Mesendoderm (in vitro differentiated cells): ENCODE data around the gene SPTBN1.
A peak's percentile ranks its signal among the peaks of the same experiment; 100 is the strongest.

Source experiments
- DNase-seq: peaks from one replicate; pipeline ENCODE4 v3.0.0; 2013
- H2AK5ac ChIP-seq: 2 replicates; pipeline ENCODE4 v1.6.1; 2013; ENCODE audit warnings: low read length, inconsistent platforms
- H2BK120ac ChIP-seq: 2 replicates; pipeline ENCODE4 v1.6.1; 2013; ENCODE audit warnings: low read depth, mild to moderate bottlenecking, low read length, moderate library complexity, mixed read lengths
- H2BK15ac ChIP-seq: replicated peaks from 2 replicates; pipeline ENCODE4 v1.6.1; 2013; ENCODE audit warnings: low read depth, mild to moderate bottlenecking, moderate library complexity
- H2BK5ac ChIP-seq: 2 replicates; pipeline ENCODE4 v1.6.1; 2013; ENCODE audit warnings: low read length, inconsistent platforms
- H3K18ac ChIP-seq: 2 replicates; pipeline ENCODE4 v1.6.1; 2013; ENCODE audit warnings: mild to moderate bottlenecking, low read length, mixed read lengths
- H3K23ac ChIP-seq: one replicate; pipeline ENCODE4 v1.6.1; 2013; ENCODE audit warnings: low read length
- H3K27ac ChIP-seq: 2 replicates; pipeline ENCODE4 v1.5.1; 2013; ENCODE audit warnings: low read depth, mild to moderate bottlenecking, inconsistent platforms, low read length, moderate library complexity
- H3K27me3 ChIP-seq: 2 replicates; pipeline ENCODE4 v1.6.1; 2013; ENCODE audit warnings: low read length, control low read depth, mild to moderate bottlenecking, inconsistent platforms; ENCODE audit not compliant: insufficient read depth, poor library complexity
- H3K36me3 ChIP-seq: 2 replicates; pipeline ENCODE4 v1.6.1; 2013; ENCODE audit warnings: low read length, inconsistent platforms; ENCODE audit not compliant: control insufficient read depth, insufficient read depth
- H3K4ac ChIP-seq: one replicate; pipeline ENCODE4 v1.6.1; 2013; ENCODE audit warnings: low read depth, mild to moderate bottlenecking, low read length, moderate library complexity
- H3K4me1 ChIP-seq: 2 replicates; pipeline ENCODE4 v1.6.1; 2013; ENCODE audit warnings: low read depth, low read length, inconsistent platforms; ENCODE audit not compliant: control insufficient read depth
- H3K4me2 ChIP-seq: 2 replicates; pipeline ENCODE4 v1.6.1; 2013; ENCODE audit warnings: low read length
- H3K4me3 ChIP-seq: 2 replicates; pipeline ENCODE4 v1.5.1; 2013; ENCODE audit warnings: mild to moderate bottlenecking, low read length
- H3K56ac ChIP-seq: one replicate; pipeline ENCODE4 v1.6.1; 2013; ENCODE audit warnings: low read length
- H3K79me1 ChIP-seq: 2 replicates; pipeline ENCODE4 v1.6.1; 2013; ENCODE audit warnings: low read length, inconsistent platforms
- H3K79me2 ChIP-seq: 2 replicates; pipeline ENCODE4 v1.6.1; 2013; ENCODE audit warnings: mild to moderate bottlenecking, low read length; ENCODE audit not compliant: control insufficient read depth, insufficient read depth
- H3K9ac ChIP-seq: 2 replicates; pipeline ENCODE4 v1.6.1; 2013; ENCODE audit warnings: low read length, inconsistent platforms
- H4K5ac ChIP-seq: one replicate; pipeline ENCODE4 v1.6.1; 2013; ENCODE audit warnings: low read length
- H4K8ac ChIP-seq: one replicate; pipeline ENCODE4 v1.6.1; 2013; ENCODE audit warnings: low read depth, mild to moderate bottlenecking, control low read depth, low read length, moderate library complexity
- WGBS: extraction: QIAGEN DNeasy Blood & Tissue Kit; methylation state at CpG from one replicate; pipeline ENCODE4 v1.1.7; 2013; ENCODE audit warnings: low lambda C conversion rate, missing lambda C conversion rate; ENCODE audit not compliant: insufficient coverage; ENCODE audit errors: extremely low coverage; 5-methylcytosine and 5-hydroxymethylcytosine counted together

Gene SPTBN1

DNA sequence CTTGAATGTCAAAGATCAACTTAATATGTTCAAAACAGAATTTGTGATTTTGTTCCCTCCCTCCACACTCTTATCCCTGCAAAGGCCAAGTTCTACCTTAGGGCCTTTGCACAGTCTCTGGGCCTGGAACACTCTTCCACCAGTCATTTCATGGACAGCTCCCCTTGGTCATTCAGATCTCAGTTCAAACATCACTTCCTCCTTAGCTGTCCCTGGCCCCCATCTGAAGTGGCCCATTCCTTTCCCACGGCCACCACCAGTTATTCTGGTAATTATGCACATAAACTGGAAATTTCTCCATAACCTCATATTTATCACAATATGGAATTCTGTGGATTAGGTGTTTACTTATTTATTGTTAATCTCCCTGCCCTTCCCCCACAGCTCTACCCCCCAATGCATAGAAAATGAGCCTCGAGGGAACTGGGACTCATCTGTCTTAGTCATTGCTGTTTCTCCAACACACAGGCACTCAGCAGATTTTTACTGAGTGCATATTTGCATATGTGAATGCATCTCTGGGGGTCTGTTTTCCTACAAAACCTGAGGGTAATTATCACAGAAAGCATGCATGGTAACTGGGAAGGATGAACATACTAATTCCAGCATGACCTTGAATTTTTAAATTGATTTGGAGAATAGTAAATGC, 35.5 kb upstream of the SPTBN1 start:
- no peak overlapping the region for H3K4ac ChIP-seq
- no peak overlapping the region for H3K4me2 ChIP-seq
- DNase-seq = peak; percentile 11
- H3K23ac ChIP-seq = no peak overlapping the region
- no peak overlapping the region for H2AK5ac ChIP-seq
- H3K79me2 ChIP-seq = no peaks in the 10 kb centered on the region
- no CpG with 5 or more reads among the region's 2 CpGs for WGBS
- no peak overlapping the region for H3K18ac ChIP-seq
- H3K27ac ChIP-seq = no peak overlapping the region
- no peak overlapping the region for H3K9ac ChIP-seq
- H2BK120ac ChIP-seq = no peak overlapping the region
- H3K4me3 ChIP-seq = no peak overlapping the region
- no peaks in the 10 kb centered on the region for H3K4me1 ChIP-seq
- no peak overlapping the region for H4K5ac ChIP-seq
- H3K56ac ChIP-seq = no peak overlapping the region
- no peaks in the 10 kb centered on the region for H3K79me1 ChIP-seq
- no peak overlapping the region for H2BK15ac ChIP-seq
- H2BK5ac ChIP-seq = no peak overlapping the region
- H3K36me3 ChIP-seq = no peaks in the 10 kb centered on the region
- H3K27me3 ChIP-seq = no peaks in the 10 kb centered on the region
- no peak overlapping the region for H4K8ac ChIP-seq

DNA sequence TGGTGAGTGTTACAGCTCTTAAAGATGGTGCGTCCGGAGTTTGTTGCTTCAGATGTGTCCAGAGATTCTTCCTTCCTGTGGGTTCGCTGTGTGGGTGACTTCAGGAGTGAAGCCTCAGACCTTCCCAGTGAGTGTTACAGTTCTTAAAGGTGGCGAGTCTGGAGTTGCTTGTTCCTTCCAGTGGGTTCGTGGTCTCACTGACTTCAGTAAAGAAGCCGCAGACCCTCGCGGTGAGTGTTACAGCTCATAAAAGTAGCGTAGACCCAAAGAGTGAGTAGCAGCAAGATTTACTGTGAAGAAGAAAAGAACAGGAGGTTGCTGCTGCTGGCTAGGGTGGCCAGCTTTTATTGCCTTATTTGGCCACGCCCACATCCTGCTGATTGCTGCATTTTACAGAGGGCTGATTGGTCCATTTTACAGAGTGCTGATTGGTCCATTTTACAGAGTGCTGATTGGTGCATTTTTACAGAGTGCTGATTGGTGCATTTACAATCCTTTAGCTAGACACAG, 34.0 kb upstream of the SPTBN1 start:
- no peaks in the 10 kb centered on the region for H3K79me1 ChIP-seq
- H3K56ac ChIP-seq = no peak overlapping the region
- no peak overlapping the region for H2BK5ac ChIP-seq
- H3K4me1 ChIP-seq = no peaks in the 10 kb centered on the region
- H4K5ac ChIP-seq = no peak overlapping the region
- no peak overlapping the region for H3K18ac ChIP-seq
- no peak overlapping the region for H3K4me3 ChIP-seq
- H3K27me3 ChIP-seq = no peaks in the 10 kb centered on the region
- no peak overlapping the region for H3K4ac ChIP-seq
- no peak overlapping the region for H3K27ac ChIP-seq
- no peak overlapping the region for H3K9ac ChIP-seq
- no peak overlapping the region for H2AK5ac ChIP-seq
- H3K36me3 ChIP-seq = no peaks in the 10 kb centered on the region
- H2BK120ac ChIP-seq = no peak overlapping the region
- no peaks in the 10 kb centered on the region for H3K79me2 ChIP-seq
- H3K4me2 ChIP-seq = no peak overlapping the region
- DNase-seq = no peak
- no peak overlapping the region for H2BK15ac ChIP-seq
- no peak overlapping the region for H4K8ac ChIP-seq
- WGBS = no CpG with 5 or more reads among the region's 10 CpGs
- H3K23ac ChIP-seq = no peak overlapping the region

DNA sequence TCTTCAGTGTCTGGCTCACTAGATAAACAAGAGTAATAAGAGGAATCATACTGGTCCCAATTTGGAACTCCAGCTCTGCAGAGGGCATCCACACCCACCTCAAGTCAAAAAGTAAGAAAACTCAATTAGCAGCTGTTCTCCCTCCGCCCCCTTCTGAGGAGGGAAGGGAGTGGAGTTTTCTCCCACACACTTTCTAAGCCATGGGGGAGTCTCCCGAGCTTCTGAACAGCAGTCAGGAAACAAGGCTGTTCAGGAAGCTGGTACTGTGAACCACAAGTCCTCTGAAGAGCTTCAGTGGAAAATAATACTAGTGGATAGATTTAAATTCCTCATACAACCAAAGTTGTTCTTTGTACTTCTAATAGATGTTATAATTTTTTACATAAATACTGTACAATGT, 32.9 kb upstream of the SPTBN1 start:
- no peak overlapping the region for H4K5ac ChIP-seq
- DNase-seq = no peak
- H3K4ac ChIP-seq = no peak overlapping the region
- H3K79me2 ChIP-seq = no peaks in the 10 kb centered on the region
- no peak overlapping the region for H3K23ac ChIP-seq
- H3K79me1 ChIP-seq = no peaks in the 10 kb centered on the region
- no CpG with 5 or more reads among the region's 2 CpGs for WGBS
- no peak overlapping the region for H3K27ac ChIP-seq
- no peaks in the 10 kb centered on the region for H3K36me3 ChIP-seq
- H3K27me3 ChIP-seq = no peaks in the 10 kb centered on the region
- no peak overlapping the region for H2BK120ac ChIP-seq
- H4K8ac ChIP-seq = no peak overlapping the region
- H3K4me2 ChIP-seq = no peak overlapping the region
- no peak overlapping the region for H3K18ac ChIP-seq
- no peak overlapping the region for H2BK5ac ChIP-seq
- no peak overlapping the region for H3K4me3 ChIP-seq
- H2AK5ac ChIP-seq = no peak overlapping the region
- H3K9ac ChIP-seq = no peak overlapping the region
- H2BK15ac ChIP-seq = no peak overlapping the region
- no peaks in the 10 kb centered on the region for H3K4me1 ChIP-seq
- H3K56ac ChIP-seq = no peak overlapping the region

DNA sequence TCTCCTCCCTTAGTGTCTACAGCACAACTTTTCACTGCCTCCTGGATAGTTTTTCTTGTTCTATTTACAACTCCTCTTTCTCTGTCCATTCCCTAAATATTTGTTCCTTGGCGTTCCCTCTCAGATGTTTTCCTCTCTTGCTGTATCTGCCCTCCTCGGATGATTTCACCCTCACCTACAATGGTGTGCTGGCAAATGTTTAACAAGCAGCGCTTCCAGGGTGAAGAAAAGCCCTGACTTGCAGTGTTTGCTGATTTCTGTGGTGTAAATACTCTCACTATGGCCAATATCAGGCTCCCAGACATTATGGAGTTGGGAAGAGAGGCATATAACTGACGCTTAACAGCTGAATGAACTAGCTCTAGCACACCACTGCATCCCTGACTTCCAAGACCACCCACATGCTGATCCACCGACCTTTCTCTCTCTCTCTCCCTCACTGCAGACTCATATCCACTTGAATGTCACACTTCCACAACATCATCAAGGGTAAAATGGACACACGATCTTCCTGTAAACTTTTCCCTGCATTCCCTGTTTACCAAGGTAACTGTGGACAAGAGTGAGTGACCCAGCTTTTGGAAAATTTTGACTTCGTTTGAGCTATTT, 31.5 kb upstream of the SPTBN1 start:
- Histone ChIP-seq H3K36me3 (no peaks in the 10 kb centered on the region), H3K18ac (no peak overlapping the region), H3K79me1 (no peaks in the 10 kb centered on the region), H4K8ac (no peak overlapping the region), H2BK120ac (no peak overlapping the region), H3K4ac (no peak overlapping the region), H2BK15ac (no peak overlapping the region), H3K4me1 (no peaks in the 10 kb centered on the region), H3K56ac (no peak overlapping the region), H3K4me3 (no peak overlapping the region), H2BK5ac (no peak overlapping the region), H3K27me3 (no peaks in the 10 kb centered on the region), H3K79me2 (no peaks in the 10 kb centered on the region), H2AK5ac (no peak overlapping the region), H3K9ac (no peak overlapping the region), H3K27ac (no peak overlapping the region), H3K4me2 (no peak overlapping the region), H3K23ac (no peak overlapping the region), H4K5ac (no peak overlapping the region)
- DNase-seq = no peak
- WGBS = no CpG with 5 or more reads among the region's 7 CpGs

DNA sequence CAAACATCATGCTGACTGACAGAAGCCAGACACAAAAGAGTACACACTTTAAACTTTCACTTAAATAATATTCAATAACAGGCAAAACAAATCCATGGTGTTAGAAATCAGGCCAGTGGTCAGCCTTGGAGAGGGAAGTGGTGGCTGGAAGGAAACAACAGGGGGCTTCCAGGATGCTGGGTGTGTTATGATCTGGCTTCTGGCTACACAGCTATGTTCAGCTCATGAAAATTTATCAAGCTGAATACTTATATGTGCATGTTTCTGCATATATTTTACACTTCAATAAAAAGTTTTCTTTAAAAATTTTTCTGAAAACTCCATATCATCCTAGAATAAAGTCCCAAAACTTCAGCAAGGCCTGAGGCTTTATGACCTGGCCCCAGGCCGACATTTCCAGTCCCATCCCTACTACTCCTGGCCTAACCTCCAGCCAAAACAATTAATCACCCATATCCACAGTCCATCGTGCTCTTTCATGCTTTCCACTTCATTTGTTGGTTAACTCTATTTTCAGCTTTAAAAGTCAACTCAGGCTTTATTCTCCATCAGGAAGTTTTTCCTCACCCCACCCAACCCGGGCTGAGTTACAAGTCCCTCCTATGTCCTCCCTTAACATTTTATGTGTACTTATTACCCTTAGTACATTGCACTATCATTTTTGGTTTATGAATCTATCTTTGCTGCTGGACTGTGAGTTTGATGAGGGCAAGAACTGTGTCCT, 27.9 kb upstream of the SPTBN1 start:
- H3K9ac ChIP-seq = no peak overlapping the region
- H3K4me1 ChIP-seq = no peaks in the 10 kb centered on the region
- H3K4me3 ChIP-seq = no peak overlapping the region
- H3K4ac ChIP-seq = no peak overlapping the region
- H3K4me2 ChIP-seq = no peak overlapping the region
- H2BK5ac ChIP-seq = no peak overlapping the region
- H3K27ac ChIP-seq = no peak overlapping the region
- no peak overlapping the region for H3K56ac ChIP-seq
- no peak overlapping the region for H4K8ac ChIP-seq
- WGBS = no CpG with 5 or more reads among the region's 3 CpGs
- H3K18ac ChIP-seq = no peak overlapping the region
- DNase-seq = no peak
- no peak overlapping the region for H4K5ac ChIP-seq
- H2BK120ac ChIP-seq = no peak overlapping the region
- no peaks in the 10 kb centered on the region for H3K79me1 ChIP-seq
- no peak overlapping the region for H3K23ac ChIP-seq
- no peaks in the 10 kb centered on the region for H3K79me2 ChIP-seq
- H3K27me3 ChIP-seq = no peaks in the 10 kb centered on the region
- no peak overlapping the region for H2AK5ac ChIP-seq
- H3K36me3 ChIP-seq = no peaks in the 10 kb centered on the region
- no peak overlapping the region for H2BK15ac ChIP-seq
